Adipocyte (in vitro differentiated cells): ENCODE measurements around the gene ZNF654.

Experiments
- DNase-seq: peaks from one replicate; pipeline ENCODE4 v3.0.0-alpha.2; 2015; ENCODE audit warnings: low read depth
- H3K27me3 ChIP-seq: replicated peaks from 2 replicates; pipeline ENCODE4 v1.7.0; 2013; ENCODE audit warnings: mild to moderate bottlenecking, low read length, moderate library complexity; ENCODE audit not compliant: control insufficient read depth, insufficient read depth
- H3K36me3 ChIP-seq: 2 replicates; pipeline ENCODE4 v1.7.0; 2013; ENCODE audit warnings: low read length, mild to moderate bottlenecking, moderate library complexity; ENCODE audit not compliant: control insufficient read depth, insufficient read depth, severe bottlenecking
- H3K4me1 ChIP-seq: 2 replicates; pipeline ENCODE4 v1.7.0; 2013; ENCODE audit warnings: mild to moderate bottlenecking, low read length, moderate library complexity; ENCODE audit not compliant: control insufficient read depth, insufficient read depth
- H3K4me3 ChIP-seq: 2 replicates; pipeline ENCODE4 v1.7.0; 2013; ENCODE audit warnings: mild to moderate bottlenecking, low read length, moderate library complexity
- H3K9ac ChIP-seq: 2 replicates; pipeline ENCODE4 v1.7.0; 2013; ENCODE audit warnings: mild to moderate bottlenecking, low read length, moderate library complexity
- H3K9me3 ChIP-seq: 2 replicates; pipeline ENCODE4 v1.7.0; 2013; ENCODE audit warnings: mild to moderate bottlenecking, low read length, moderate library complexity; ENCODE audit not compliant: control insufficient read depth

The ZNF654 gene

GRCh38 chr3:88061746-88062145 lies 2.7 kb downstream of the ZNF654 start:
- Histone ChIP-seq H3K36me3 (peaks cover 7% of the 10 kb centered on the region), H3K27me3 (no peaks in the 10 kb centered on the region), H3K9ac (peak overlapping the region; percentile 98), H3K4me1 (peaks cover 45% of the 10 kb centered on the region), H3K9me3 (no peaks in the 10 kb centered on the region), H3K4me3 (peak overlapping the region; percentile 99)
- DNase-seq = no peak

GRCh38 chr3:88075072-88075471 lies 16.0 kb downstream of the ZNF654 start:
- H3K9ac ChIP-seq = no peak overlapping the region
- H3K27me3 ChIP-seq = no peaks in the 10 kb centered on the region
- no peaks in the 10 kb centered on the region for H3K9me3 ChIP-seq
- H3K4me1 ChIP-seq = peaks cover 24% of the 10 kb centered on the region
- peaks cover 4% of the 10 kb centered on the region for H3K36me3 ChIP-seq
- DNase-seq = no peak
- H3K4me3 ChIP-seq = no peak overlapping the region

- H3K27me3 ChIP-seq = no peaks in the 10 kb centered on the region
- no peak overlapping the region for H3K4me3 ChIP-seq
- no peaks in the 10 kb centered on the region for H3K9me3 ChIP-seq
- DNase-seq = peak; percentile 27
- H3K9ac ChIP-seq = no peak overlapping the region
- peaks cover 4% of the 10 kb centered on the region for H3K36me3 ChIP-seq
- H3K4me1 ChIP-seq = peaks cover 24% of the 10 kb centered on the region
Measured at GRCh38 chr3:88075497-88075896, 16.4 kb downstream of the ZNF654 start.

GRCh38 chr3:88076712-88077111 lies 17.7 kb downstream of the ZNF654 start:
- Histone ChIP-seq H3K9ac (no peak overlapping the region), H3K4me1 (peaks cover 24% of the 10 kb centered on the region), H3K4me3 (no peak overlapping the region), H3K36me3 (peaks cover 4% of the 10 kb centered on the region), H3K27me3 (no peaks in the 10 kb centered on the region), H3K9me3 (peaks cover 2% of the 10 kb centered on the region)
- DNase-seq = no peak

GRCh38 chr3:88078932-88079331 lies 19.9 kb downstream of the ZNF654 start:
- H3K4me1 ChIP-seq = peaks cover 24% of the 10 kb centered on the region
- H3K36me3 ChIP-seq = no peaks in the 10 kb centered on the region

GRCh38 chr3:88082854-88083253 lies 23.8 kb downstream of the ZNF654 start:
- DNase-seq = no peak
- H3K4me3 ChIP-seq = no peak overlapping the region
- H3K9me3 ChIP-seq = peaks cover 4% of the 10 kb centered on the region
- no peak overlapping the region for H3K9ac ChIP-seq
- H3K36me3 ChIP-seq = peaks cover 10% of the 10 kb centered on the region
- no peaks in the 10 kb centered on the region for H3K4me1 ChIP-seq
- no peaks in the 10 kb centered on the region for H3K27me3 ChIP-seq

More at GRCh38 chr3:88078932-88079331, 19.9 kb downstream of the ZNF654 start:
- no peaks in the 10 kb centered on the region for H3K27me3 ChIP-seq
- peaks cover 4% of the 10 kb centered on the region for H3K9me3 ChIP-seq
- no peak overlapping the region for H3K9ac ChIP-seq
- no peak overlapping the region for H3K4me3 ChIP-seq
- DNase-seq = no peak

- DNase-seq = no peak
- Histone ChIP-seq H3K4me3 (no peak overlapping the region), H3K36me3 (peaks cover 17% of the 10 kb centered on the region), H3K27me3 (no peaks in the 10 kb centered on the region), H3K9ac (no peak overlapping the region), H3K4me1 (no peaks in the 10 kb centered on the region), H3K9me3 (peaks cover 4% of the 10 kb centered on the region)
Measured at GRCh38 chr3:88084097-88084501, 25.0 kb downstream of the ZNF654 start.

- Histone ChIP-seq H3K9me3 (no peaks in the 10 kb centered on the region), H3K27me3 (no peaks in the 10 kb centered on the region), H3K4me3 (no peak overlapping the region), H3K4me1 (peaks cover 3% of the 10 kb centered on the region), H3K9ac (no peak overlapping the region), H3K36me3 (peaks cover 45% of the 10 kb centered on the region)
- no peak for DNase-seq
Measured at GRCh38 chr3:88090681-88091080, 31.6 kb downstream of the ZNF654 start.

- H3K9ac ChIP-seq = no peak overlapping the region
- H3K27me3 ChIP-seq = no peaks in the 10 kb centered on the region
- H3K36me3 ChIP-seq = peaks cover 49% of the 10 kb centered on the region
- no peak for DNase-seq
- peaks cover 3% of the 10 kb centered on the region for H3K4me1 ChIP-seq
- no peak overlapping the region for H3K4me3 ChIP-seq
- H3K9me3 ChIP-seq = no peaks in the 10 kb centered on the region
Measured at GRCh38 chr3:88092270-88092669, 33.2 kb downstream of the ZNF654 start.

GRCh38 chr3:88093266-88093665 lies 34.2 kb downstream of the ZNF654 start:
- Histone ChIP-seq H3K9ac (no peak overlapping the region), H3K27me3 (no peaks in the 10 kb centered on the region), H3K4me3 (no peak overlapping the region), H3K36me3 (peaks cover 39% of the 10 kb centered on the region), H3K9me3 (no peaks in the 10 kb centered on the region), H3K4me1 (peaks cover 3% of the 10 kb centered on the region)
- no peak for DNase-seq

GRCh38 chr3:88101142-88101541 lies 42.1 kb downstream of the ZNF654 start:
- peak; percentile 54 for DNase-seq
- Histone ChIP-seq H3K4me3 (no peak overlapping the region), H3K9ac (no peak overlapping the region), H3K4me1 (peaks cover 28% of the 10 kb centered on the region), H3K9me3 (no peaks in the 10 kb centered on the region), H3K27me3 (no peaks in the 10 kb centered on the region), H3K36me3 (peaks cover 8% of the 10 kb centered on the region)

- DNase-seq = peak; percentile 14
- Histone ChIP-seq H3K9ac (no peak overlapping the region), H3K27me3 (no peaks in the 10 kb centered on the region), H3K36me3 (no peaks in the 10 kb centered on the region), H3K9me3 (no peaks in the 10 kb centered on the region), H3K4me3 (no peak overlapping the region), H3K4me1 (peaks cover 44% of the 10 kb centered on the region)
Measured at GRCh38 chr3:88105325-88105724, 46.3 kb downstream of the ZNF654 start.
